ENCODE results near the gene MINDY4.

- no peak for TF ChIP-seq POLR2A (IDR thresholded peaks at IDR 0.05; ENCODE audit: low read depth, low read length)
- TF ChIP-seq CTCF (conservative IDR thresholded peaks at IDR 0.05; ENCODE audit: low read depth, low read length), result no peak
- TF ChIP-seq MXI1 (IDR thresholded peaks at IDR 0.05; ENCODE audit: borderline replicate concordance, low read depth, low read length), result no peak
- no peak for TF ChIP-seq ELK1 (IDR thresholded peaks at IDR 0.05; ENCODE audit: borderline replicate concordance, low read depth, low read length)
- TF ChIP-seq BHLHE40 (IDR thresholded peaks at IDR 0.05; ENCODE audit: low read depth, low read length), result no peak
- TF ChIP-seq MAZ (IDR thresholded peaks at IDR 0.05; ENCODE audit: borderline replicate concordance, low read depth, low read length), result no peak
- TF ChIP-seq MAFK (IDR thresholded peaks at IDR 0.05; ENCODE audit: low read depth, low read length), result no peak
- TF ChIP-seq RFX5 (IDR thresholded peaks at IDR 0.05; ENCODE audit: low read depth, low read length), result no peak
- TF ChIP-seq USF2 (IDR thresholded peaks at IDR 0.05; ENCODE audit: low read depth, low read length), result no peak
- TF ChIP-seq RAD21 (IDR thresholded peaks at IDR 0.05; ENCODE audit: low read length), result no peak
Observed at GRCh38 chr7:30912731-30912985, 141.4 kb downstream of the MINDY4 start.

All from IMR-90 (cell line).